Measurements from ENCODE around the gene KCNJ16.

- no peak for TF ChIP-seq CTCF (conservative IDR thresholded peaks at IDR 0.05 in 1 of 2, IDR thresholded peaks at IDR 0.05 in 1 of 2; ENCODE audit: low read depth in 1 of 2, low read length in 2 of 2)
- TF ChIP-seq EZH2 (IDR thresholded peaks at IDR 0.05; ENCODE audit: low read length, missing control alignments) = no peak
Observed at GRCh38 chr17:70111201-70111600, 36.2 kb downstream of the KCNJ16 start.
